Measurements from ENCODE around the gene L3MBTL1.
A peak's percentile ranks its signal among the peaks of the same experiment; 100 is the strongest.
"Not testable (repeated sequence)": the region's sequence is repeated elsewhere in the genome, so short reads cannot be mapped to it uniquely, and the experiment has no call there.

The L3MBTL1 gene

GRCh38 chr20:43586641-43587040 is 79.1 kb downstream of the L3MBTL1 start:
- DNase-seq = peak in 1 of 2 donors; percentile 39
- TF ChIP-seq, protein P1, sequence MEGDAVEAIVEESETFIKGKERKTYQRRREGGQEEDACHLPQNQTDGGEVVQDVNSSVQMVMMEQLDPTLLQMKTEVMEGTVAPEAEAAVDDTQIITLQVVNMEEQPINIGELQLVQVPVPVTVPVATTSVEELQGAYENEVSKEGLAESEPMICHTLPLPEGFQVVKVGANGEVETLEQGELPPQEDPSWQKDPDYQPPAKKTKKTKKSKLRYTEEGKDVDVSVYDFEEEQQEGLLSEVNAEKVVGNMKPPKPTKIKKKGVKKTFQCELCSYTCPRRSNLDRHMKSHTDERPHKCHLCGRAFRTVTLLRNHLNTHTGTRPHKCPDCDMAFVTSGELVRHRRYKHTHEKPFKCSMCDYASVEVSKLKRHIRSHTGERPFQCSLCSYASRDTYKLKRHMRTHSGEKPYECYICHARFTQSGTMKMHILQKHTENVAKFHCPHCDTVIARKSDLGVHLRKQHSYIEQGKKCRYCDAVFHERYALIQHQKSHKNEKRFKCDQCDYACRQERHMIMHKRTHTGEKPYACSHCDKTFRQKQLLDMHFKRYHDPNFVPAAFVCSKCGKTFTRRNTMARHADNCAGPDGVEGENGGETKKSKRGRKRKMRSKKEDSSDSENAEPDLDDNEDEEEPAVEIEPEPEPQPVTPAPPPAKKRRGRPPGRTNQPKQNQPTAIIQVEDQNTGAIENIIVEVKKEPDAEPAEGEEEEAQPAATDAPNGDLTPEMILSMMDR (IDR thresholded peaks at IDR 0.05) = no peak
- Histone ChIP-seq H3K36me3 (no peaks in the 10 kb centered on the region), H3K4me1 (peaks cover 0 to 27% (median 8%) of the 10 kb centered on the region in 4 donors), H3K27ac (no peak overlapping the region), H3K9me3 (no peaks in the 10 kb centered on the region), H3K27me3 (no peaks in the 10 kb centered on the region), H3K4me3 (no peak overlapping the region)
- intact Hi-C loops (cut with DNase I; ENCODE audit: low total_unique reads) = loop anchor here (5.0 to 10.0 kb wide), 2 partner anchors 52 to 124 kb away; no protein-coding TSS in a partner anchor

- intact Hi-C loops (cut with DNase I; ENCODE audit: low total_unique reads) = loop anchor here (5.0 to 10.0 kb wide), 2 partner anchors 54 to 126 kb away; no protein-coding TSS in a partner anchor
- peaks cover 0 to 36% (median 13%) of the 10 kb centered on the region in 4 donors for H3K4me1 ChIP-seq
- not testable (repeated sequence) for H3K27ac ChIP-seq, H3K27me3 ChIP-seq, H3K4me3 ChIP-seq, H3K9me3 ChIP-seq, DNase-seq, H3K36me3 ChIP-seq
Measured at GRCh38 chr20:43588526-43588925, 81.0 kb downstream of the L3MBTL1 start.

DNA sequence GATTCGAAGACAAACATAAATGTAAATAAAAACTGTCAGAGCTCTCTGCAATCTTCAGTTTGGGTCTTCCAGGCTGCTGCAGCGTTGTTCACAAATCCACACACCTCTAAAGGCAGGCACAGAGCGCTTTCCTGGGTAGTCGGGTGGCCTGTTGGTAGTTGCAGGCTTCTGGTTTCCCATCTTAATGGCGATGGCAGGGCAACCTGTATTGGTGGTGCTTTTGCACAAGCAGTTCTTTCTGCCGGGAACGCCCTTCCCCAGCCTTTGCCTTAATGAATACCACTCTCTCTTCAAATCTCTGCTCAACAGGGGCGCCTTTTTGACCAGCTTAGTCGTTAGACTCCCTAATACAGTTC is 82.5 kb downstream of the L3MBTL1 start:
- DNase-seq = no peak
- Histone ChIP-seq H3K9me3 (no peaks in the 10 kb centered on the region), H3K4me1 (peaks cover 0 to 22% (median 10%) of the 10 kb centered on the region in 4 donors), H3K27ac (peak overlapping the region; percentile 82 to 85), H3K36me3 (peaks cover 4 to 5% (median 4%) of the 10 kb centered on the region in 3 donors), H3K4me3 (peak overlapping the region; percentile 85 to 94), H3K27me3 (no peaks in the 10 kb centered on the region)
- TF ChIP-seq, protein P1 (IDR thresholded peaks at IDR 0.05) = no peak
- intact Hi-C loops (cut with DNase I; ENCODE audit: low total_unique reads) = no loop called here

GRCh38 chr20:43590392-43591303 is 83.2 kb downstream of the L3MBTL1 start, which contains the start of gene IFT52:
Gene IFT52, plus strand, starts transcription at chr20:43590937. Its CDS starts 3,762 bp downstream, at chr20:43594699.
- DNase-seq = peak; percentile 92 to 97
- TF ChIP-seq, protein P1 (IDR thresholded peaks at IDR 0.05) = no peak
- H3K4me1 ChIP-seq = peaks cover 0 to 22% (median 10%) of the 10 kb centered on the region in 4 donors
- intact Hi-C loops (cut with DNase I; ENCODE audit: low total_unique reads) = no loop called here
- peak within 1 kb of the TSS; percentile 85 to 94 for H3K4me3 ChIP-seq
- no peaks in the 10 kb centered on the region for H3K27me3 ChIP-seq
- H3K36me3 ChIP-seq = peaks cover 10 to 11% (median 11%) of the 10 kb centered on the region in 3 donors
- no peaks in the 10 kb centered on the region for H3K9me3 ChIP-seq
- H3K27ac ChIP-seq = peak within 1 kb of the TSS; percentile 82 to 85

Data from tibial artery (tissue), 4 donors.